Type B pancreatic cell (in vitro differentiated cells): ENCODE measurements around the gene LRRC37A3. TPM values are rescaled to one million over a fixed set of nuclear protein-coding genes. Genes with fewer than 3 reads are reported as not detected.
"Not testable (repeated sequence)": the region's sequence is repeated elsewhere in the genome, so short reads cannot be mapped to it uniquely, and the experiment has no call there.

Experiments
- DNase-seq: peaks from one replicate; pipeline ENCODE4 v3.0.0; 2021; ENCODE audit warnings: mixed read lengths; ENCODE audit not compliant: unreplicated experiment; ENCODE audit errors: extremely low spot score
- H3K27ac Mint-ChIP-seq: 2 replicates; pipeline ENCODE4 v1.8.0; 2021; ENCODE audit warnings: mild to moderate bottlenecking, mixed read lengths
- H3K27me3 Mint-ChIP-seq: 2 replicates; pipeline ENCODE4 v1.8.0; 2021; ENCODE audit warnings: mixed read lengths
- H3K36me3 Mint-ChIP-seq: 2 replicates; pipeline ENCODE4 v1.8.0; 2021; ENCODE audit warnings: mixed read lengths
- H3K4me1 Mint-ChIP-seq: one replicate; pipeline ENCODE4 v1.8.0; 2021; ENCODE audit warnings: mixed read lengths; ENCODE audit not compliant: unreplicated experiment
- H3K4me3 Mint-ChIP-seq: 2 replicates; pipeline ENCODE4 v1.8.0; 2021; ENCODE audit warnings: mild to moderate bottlenecking, mixed read lengths
- H3K9me3 Mint-ChIP-seq: 2 replicates; pipeline ENCODE4 v1.8.0; 2021; ENCODE audit warnings: mixed read lengths
- total RNA-seq: library from RNA; stranded (reverse); gene quantifications from 2 replicates; pipeline ENCODE4 v1.2.1, GENCODE V29; 2021; ENCODE audit warnings: low replicate concordance
- TF ChIP-seq, protein P1 (sequence below): fragments of 200-600 bp; sonication (generic); conservative IDR thresholded peaks from 2 replicates; pipeline ENCODE4 v1.5.0; 2021; ENCODE audit warnings: antibody characterized with exemption, mild to moderate bottlenecking

Gene LRRC37A3
- total RNA-seq, 1 donor from 2014 or later: 21.1 TPM

DNA sequence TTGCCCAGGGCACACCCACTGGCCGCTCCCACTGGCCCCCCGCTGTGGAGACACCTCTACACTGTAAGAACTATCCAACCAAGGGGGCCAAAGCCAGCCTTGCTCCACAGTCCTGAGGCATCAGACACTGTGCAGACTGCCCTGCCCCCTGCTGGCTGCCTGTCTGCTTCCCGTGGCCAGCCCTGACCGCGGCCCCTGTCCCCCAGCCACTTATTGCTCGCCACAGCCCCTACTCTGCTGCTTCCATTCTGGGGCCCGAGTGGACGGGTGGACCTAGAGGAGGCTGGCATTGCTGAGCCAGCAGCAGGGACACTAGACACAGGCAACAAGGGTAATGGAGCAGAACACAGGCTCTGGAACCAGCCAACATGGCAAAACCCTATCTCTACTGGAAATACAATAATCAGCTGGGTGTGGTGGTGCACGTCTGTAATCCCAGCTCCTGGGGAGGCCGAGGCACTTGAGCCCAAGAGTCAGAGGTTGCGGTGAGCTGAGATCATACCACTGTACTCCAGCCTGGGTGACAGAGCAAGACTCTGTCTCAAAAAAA lies 19.7 kb upstream of the LRRC37A3 start:
- Mint-ChIP-seq H3K9me3 (no peaks in the 10 kb centered on the region), H3K4me1 (no peaks in the 10 kb centered on the region), H3K27ac (peak overlapping the region; percentile 96), H3K4me3 (no peak overlapping the region), H3K36me3 (no peaks in the 10 kb centered on the region), H3K27me3 (no peaks in the 10 kb centered on the region)
- no peak for DNase-seq
- TF ChIP-seq, protein P1, sequence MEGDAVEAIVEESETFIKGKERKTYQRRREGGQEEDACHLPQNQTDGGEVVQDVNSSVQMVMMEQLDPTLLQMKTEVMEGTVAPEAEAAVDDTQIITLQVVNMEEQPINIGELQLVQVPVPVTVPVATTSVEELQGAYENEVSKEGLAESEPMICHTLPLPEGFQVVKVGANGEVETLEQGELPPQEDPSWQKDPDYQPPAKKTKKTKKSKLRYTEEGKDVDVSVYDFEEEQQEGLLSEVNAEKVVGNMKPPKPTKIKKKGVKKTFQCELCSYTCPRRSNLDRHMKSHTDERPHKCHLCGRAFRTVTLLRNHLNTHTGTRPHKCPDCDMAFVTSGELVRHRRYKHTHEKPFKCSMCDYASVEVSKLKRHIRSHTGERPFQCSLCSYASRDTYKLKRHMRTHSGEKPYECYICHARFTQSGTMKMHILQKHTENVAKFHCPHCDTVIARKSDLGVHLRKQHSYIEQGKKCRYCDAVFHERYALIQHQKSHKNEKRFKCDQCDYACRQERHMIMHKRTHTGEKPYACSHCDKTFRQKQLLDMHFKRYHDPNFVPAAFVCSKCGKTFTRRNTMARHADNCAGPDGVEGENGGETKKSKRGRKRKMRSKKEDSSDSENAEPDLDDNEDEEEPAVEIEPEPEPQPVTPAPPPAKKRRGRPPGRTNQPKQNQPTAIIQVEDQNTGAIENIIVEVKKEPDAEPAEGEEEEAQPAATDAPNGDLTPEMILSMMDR: peak; percentile 70

DNA sequence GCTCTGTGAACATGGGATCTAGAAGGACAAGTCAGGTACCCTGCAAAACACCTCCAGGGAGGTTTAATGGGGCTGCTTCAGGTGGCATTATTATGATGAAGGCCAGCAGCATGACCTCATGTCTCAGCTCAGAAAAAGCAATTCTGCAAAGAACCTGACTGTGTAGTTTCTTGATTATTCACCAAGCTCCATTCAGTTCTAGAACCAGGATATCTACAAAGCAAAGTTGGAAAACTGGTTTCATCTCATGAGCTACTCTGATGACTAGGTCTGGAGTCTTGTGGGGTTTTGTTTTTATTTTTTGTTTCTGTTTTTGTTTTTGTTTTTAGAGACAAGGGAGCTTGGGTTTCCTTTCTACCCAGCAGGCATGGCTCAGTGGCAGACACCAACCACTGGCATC lies 19.0 kb upstream of the LRRC37A3 start:
- Mint-ChIP-seq H3K9me3 (no peaks in the 10 kb centered on the region), H3K27ac (peak overlapping the region; percentile 92), H3K4me3 (peak overlapping the region; percentile 39), H3K4me1 (no peaks in the 10 kb centered on the region), H3K27me3 (no peaks in the 10 kb centered on the region), H3K36me3 (no peaks in the 10 kb centered on the region)
- no peak for DNase-seq
- TF ChIP-seq, protein P1: no peak

DNA sequence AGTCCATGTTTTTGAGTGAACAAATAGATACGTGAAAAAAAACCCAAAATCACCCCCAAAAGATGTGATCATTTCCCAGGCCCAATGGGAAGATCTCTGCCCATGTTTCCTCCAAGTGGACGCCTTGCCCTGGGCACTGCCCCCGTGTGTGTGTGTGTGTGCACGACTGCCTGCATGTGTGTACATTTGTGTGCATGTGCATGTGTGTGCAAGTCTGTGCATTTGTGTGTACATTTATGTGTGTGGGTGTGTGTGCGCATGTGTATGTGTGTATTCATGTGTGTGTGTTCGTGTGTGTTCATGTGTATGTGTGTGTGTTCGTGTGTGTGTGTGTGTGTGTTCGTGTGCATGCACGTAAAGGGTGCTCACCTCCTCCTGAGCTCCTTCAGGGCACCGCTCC lies 16.8 kb upstream of the LRRC37A3 start:
- no peak for DNase-seq
- Mint-ChIP-seq H3K36me3 (no peaks in the 10 kb centered on the region), H3K4me3 (no peak overlapping the region), H3K27me3 (no peaks in the 10 kb centered on the region), H3K9me3 (no peaks in the 10 kb centered on the region), H3K27ac (no peak overlapping the region), H3K4me1 (no peaks in the 10 kb centered on the region)
- TF ChIP-seq, protein P1: no peak

DNA sequence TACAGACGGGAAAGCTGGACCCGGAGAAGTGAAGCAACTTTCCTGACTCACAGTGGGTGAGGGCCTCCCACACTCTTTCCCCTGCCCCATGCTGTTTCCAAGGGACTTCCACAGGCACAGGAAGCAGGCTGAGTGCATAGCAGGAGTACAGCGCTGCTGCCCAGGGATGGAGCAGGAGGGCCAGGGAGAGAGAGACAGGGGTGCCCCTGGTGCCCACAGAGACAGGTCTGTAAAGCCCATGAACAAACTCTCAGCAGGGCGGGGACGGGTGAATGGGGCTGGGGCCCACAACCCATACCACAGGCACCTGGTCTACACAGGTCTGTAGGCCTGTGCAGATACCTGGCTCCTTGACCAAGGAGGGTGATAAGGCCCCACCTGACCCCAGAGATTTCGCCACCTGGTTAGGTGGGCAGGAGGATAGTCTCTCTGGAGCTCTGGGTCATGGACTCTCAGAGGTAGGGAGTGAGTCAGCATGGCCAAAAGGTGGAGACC lies 15.1 kb upstream of the LRRC37A3 start:
- not testable (repeated sequence) for H3K36me3 Mint-ChIP-seq, H3K27ac Mint-ChIP-seq, H3K4me1 Mint-ChIP-seq, H3K4me3 Mint-ChIP-seq, H3K9me3 Mint-ChIP-seq, H3K27me3 Mint-ChIP-seq, DNase-seq

DNA sequence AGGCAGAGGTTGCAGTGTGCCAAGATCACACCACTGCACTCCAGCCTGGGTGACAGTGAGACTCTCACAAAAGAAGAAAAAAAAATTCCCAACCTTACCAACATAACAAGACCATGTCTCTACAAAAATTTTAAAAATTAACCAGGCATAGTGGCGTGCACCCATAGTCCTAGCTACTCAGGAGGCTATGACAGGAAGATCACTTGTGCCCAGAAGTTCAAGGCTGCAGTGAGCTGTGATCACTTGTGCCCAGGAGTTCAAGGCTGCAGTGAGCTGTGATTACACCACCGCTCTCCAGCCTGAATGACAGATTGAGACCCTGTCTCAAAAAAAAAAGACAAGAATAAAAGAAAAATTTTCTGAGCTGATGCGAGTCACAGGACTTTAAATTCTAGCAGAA lies 13.6 kb upstream of the LRRC37A3 start:
- not testable (repeated sequence) for H3K27ac Mint-ChIP-seq, H3K9me3 Mint-ChIP-seq, H3K4me1 Mint-ChIP-seq, H3K36me3 Mint-ChIP-seq, H3K4me3 Mint-ChIP-seq, H3K27me3 Mint-ChIP-seq, DNase-seq

DNA sequence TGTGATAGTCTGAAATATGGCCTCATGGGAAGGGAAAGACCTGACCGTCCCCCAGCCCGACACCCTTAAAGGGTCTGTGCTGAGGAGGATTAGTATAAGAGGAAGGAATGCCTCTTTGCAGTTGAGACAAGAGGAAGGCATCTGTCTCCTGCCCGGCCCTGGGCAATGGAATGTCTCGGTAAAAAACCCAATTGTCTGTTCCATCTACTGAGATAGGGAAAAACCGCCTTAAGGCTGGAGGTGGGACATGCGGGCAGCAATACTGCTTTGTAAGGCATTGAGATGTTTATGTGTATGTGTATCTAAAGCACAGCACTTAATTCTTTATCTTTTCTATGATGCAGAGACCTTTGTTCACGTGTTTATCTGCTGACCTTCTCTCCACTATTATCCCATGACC lies 11.1 kb upstream of the LRRC37A3 start:
- not testable (repeated sequence) for H3K4me3 Mint-ChIP-seq, H3K4me1 Mint-ChIP-seq, H3K9me3 Mint-ChIP-seq, H3K27me3 Mint-ChIP-seq, DNase-seq, H3K36me3 Mint-ChIP-seq
- peak overlapping the region; percentile 71 for H3K27ac Mint-ChIP-seq

DNA sequence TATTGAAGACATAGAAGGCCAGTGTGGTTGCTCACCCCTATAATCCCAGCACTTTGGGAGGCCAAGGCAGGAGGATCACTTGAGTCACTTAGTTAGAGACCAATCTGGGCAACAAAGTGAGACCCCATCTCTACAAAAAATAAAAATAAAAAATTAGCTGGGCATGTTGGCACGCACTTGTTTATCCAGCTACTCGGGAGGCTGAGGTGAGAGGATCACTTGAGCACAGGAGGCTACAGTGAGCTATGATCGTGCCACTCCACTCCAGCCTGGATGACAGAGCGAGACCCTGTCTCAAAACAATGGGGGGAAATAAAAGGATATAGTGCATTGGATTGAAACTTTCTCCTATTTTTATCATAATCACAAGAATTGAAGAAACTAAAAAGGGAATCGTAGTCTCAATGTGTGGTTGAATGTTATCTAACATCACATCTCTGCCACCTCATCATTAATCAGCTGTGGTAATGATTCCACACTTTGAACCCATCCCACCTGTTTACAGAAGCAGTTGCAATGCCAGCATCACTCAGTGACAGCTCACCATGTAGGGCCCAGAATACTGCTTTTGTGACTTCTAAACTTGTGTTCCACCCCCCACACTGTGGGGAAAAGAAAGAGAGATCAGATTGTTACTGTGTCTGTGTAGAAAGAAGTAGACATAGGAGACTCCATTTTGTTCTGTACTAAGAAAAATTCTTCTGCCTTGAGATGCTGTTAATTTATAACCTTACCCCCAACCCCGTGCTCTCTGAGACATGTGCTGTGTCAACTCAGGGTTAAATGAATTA lies 10.3 kb upstream of the LRRC37A3 start:
- not testable (repeated sequence) for H3K27me3 Mint-ChIP-seq, H3K4me1 Mint-ChIP-seq, DNase-seq, H3K4me3 Mint-ChIP-seq, H3K36me3 Mint-ChIP-seq, H3K9me3 Mint-ChIP-seq
- H3K27ac Mint-ChIP-seq: peak overlapping the region; percentile 71

DNA sequence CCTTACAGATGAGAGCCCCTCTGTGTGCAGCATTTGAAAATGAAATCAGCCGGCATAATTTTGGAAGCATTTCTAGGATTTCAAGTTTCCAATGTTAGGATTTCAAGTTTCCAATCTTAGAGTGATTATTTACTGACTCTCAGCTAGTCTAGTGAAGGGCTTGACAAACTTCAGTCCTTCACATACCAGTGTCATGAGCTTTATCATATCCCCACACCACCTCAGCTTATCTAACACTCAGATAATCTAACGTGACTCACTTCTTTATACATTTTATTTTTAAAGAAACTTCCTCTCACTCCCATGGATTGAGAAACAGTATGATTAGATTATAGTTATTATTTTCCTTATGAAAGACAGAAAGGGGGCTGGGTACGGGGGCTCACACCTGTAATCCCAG lies 9.4 kb upstream of the LRRC37A3 start:
- DNase-seq, H3K36me3 Mint-ChIP-seq: not testable (repeated sequence)

More for the DNA sequence above, 9.4 kb upstream of the LRRC37A3 start:
- H3K4me1 Mint-ChIP-seq, H3K9me3 Mint-ChIP-seq, H3K4me3 Mint-ChIP-seq, H3K27me3 Mint-ChIP-seq, H3K27ac Mint-ChIP-seq: not testable (repeated sequence)
